Activated naive CD4-positive, alpha-beta T cell treated with Interleukin-2 at 50 U/mL for 16 hours (primary cell): ENCODE data around the gene ANTXR1.

Source experiments
- DNase-seq: peaks from one replicate; pipeline ENCODE4 v3.0.0-alpha.2; 2020

ANTXR1 gene

GRCh38 chr2:69192176-69192945 is 179.4 kb downstream of the ANTXR1 start:
- no peak for DNase-seq

DNA sequence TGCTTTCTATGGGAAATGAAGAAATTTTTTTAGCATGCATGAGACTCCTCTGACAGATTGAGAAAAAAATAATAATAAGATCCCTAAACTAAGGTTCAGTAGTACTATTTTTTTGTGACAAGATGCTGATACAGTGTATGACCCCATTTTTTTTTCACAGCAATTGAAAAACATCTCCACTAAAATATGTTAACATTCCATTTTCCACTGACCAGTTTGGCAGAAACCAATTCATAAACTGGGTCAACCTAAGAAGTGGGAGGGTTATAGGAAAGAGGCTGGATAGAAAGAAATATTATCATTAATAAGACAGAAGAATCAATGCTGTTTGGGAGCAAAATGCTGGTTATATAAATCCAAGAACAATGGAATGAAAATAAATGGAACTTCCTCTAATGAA is 182.7 kb downstream of the ANTXR1 start:
- no peak for DNase-seq

DNA sequence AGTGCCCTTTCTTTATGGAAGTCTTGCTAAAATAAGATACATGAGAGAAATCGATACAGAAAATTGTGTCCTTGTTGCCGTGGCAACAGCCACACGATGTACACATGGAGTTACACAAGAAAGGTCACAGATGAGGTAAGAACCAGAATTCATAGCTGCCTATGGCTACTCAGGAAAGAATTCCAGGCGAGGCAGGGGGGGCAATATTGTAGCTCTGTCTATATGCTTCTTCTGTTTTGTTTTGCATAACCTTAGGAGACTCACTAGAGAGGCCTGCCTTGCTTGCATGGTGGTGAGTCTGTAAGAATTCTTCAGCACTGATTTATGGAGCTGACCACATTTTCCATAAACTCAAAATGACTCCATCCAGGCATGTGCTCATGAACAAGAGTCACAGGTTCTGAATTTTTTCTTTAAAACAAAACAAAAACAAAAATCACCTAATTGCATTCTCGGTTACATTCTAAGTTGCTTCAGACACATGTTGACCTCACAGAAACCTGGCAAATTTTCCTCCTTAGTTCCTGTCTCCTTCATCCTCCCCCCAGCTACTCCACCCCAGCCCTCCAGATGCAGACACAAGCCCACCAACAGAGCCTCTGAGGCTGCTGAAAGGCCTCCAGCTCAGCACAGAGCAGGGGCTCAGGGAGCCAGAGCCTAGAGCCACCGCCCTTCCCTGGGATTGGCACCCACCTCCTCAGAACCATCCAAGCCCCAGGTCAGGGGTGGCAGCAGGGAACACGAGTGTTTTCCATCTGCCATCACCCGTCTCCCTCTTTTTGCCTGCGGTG is 183.5 kb downstream of the ANTXR1 start:
- DNase-seq: no peak

DNA sequence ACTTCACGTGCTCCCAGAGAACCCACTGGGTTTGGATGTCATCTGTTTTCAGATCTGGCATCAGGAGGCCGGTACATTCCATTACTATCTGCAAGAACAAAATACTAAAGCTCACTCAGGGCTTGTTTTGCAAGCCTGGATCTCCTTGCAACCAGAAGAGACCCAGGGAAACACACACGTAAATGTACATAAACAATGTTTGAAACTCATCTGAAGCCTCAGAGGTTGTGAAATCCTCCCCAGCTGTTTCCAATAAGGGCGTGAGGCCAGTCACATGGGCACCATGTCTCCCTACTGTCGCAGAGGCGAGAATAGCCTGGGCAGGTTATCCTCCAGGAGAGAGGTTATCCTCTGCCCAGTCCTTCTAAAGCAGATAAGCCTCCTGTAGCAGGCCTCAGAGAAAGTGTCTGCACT is 187.1 kb downstream of the ANTXR1 start:
- DNase-seq: no peak

DNA sequence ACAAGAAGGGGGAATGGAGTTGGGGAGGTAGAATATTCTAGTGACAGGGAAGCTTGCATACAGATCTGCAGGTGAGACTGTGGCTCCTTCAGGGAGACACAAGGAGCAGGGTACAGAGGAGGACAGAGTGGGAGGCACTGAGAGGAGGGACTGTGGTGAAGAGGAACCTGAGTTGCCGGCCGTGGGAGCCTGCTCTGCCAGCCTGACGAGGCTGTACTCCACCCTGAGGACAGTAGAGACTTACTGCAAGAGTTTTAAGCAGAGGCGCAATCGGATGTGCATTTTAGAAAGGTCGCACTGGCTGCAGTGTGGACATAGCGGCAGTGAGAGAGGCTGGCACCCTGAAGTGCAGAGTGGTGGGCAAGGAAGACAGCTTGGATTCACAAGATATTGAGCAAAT is 188.3 kb downstream of the ANTXR1 start:
- no peak for DNase-seq

DNA sequence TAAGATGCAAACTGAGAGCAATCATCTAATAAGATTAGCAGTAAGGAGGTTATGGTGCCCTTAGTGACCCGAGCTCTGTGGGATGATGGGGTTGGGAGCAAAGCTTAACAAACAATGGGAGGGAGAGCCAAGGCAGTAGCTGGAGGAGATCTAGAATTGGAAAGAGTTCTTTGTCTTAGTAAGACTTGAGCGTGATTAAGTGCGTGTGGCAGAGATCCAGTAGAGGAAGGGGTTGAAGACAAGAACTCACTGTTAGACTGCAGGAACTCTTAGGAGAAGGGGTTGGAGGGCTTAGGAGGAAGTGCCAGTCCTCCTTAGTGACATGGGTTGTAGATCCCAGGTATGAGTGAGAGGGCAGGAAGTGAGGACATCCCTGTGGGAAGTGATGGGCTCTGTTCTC is 189.3 kb downstream of the ANTXR1 start:
- DNase-seq: no peak

- no peak for DNase-seq
These were observed 190.4 kb downstream of the ANTXR1 start for GRCh38 chr2:69203166-69203985.

GRCh38 chr2:69204654-69205053 is 191.7 kb downstream of the ANTXR1 start:
- no peak for DNase-seq

- DNase-seq: no peak
These were observed 192.1 kb downstream of the ANTXR1 start for GRCh38 chr2:69205076-69205475.

- DNase-seq: no peak
These were observed 192.5 kb downstream of the ANTXR1 start for GRCh38 chr2:69205491-69205890.

DNA sequence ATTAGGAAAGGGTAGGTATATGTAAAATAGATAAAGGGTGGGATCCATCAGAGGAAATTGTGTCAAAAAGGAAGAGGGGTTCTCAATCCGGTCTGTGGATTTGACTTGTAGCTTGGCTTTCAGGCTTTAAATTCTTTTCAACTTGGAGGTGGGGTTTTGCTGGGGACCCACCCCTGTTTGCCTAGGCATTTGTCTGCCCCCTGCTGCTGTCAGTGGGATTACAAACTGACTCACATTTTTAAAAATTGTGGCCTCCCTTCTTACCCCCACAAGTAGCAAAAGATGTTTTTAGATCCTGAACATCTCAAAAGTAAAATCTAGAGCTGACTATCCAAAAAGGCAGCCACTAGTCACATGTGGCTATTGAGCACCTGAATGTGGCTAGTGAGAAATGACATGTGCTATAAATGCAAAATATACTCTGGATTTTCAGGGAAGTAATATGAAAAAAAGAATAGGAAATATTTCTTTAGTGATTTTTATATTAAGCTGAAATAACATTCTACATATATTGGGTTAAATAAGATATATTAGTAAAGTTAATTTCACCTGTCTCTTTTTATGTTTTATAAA is 195.1 kb downstream of the ANTXR1 start:
- no peak for DNase-seq

GRCh38 chr2:69209482-69209881 is 196.5 kb downstream of the ANTXR1 start:
- no peak for DNase-seq

GRCh38 chr2:69210385-69210784 is 197.4 kb downstream of the ANTXR1 start:
- no peak for DNase-seq

DNA sequence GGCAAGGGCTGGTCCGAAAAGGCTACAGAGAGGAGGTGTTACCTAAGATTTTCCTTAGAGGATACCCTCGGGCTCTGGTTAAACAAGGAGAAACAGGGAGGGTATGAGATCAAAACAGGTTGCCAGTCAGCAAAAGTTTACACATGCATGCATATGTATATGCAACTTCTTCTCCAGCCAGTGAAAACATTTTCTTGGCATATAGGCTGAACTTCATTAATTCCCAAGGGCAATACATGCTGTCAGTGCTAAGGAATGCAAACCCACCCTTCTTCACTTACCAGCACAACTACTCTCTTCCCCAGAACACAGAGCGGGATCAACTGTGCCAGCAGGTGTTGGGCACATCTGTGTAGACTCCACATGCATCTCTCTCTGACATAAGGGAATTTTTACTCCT is 198.1 kb downstream of the ANTXR1 start:
- no peak for DNase-seq

GRCh38 chr2:69211686-69212085 is 198.7 kb downstream of the ANTXR1 start:
- no peak for DNase-seq

DNA sequence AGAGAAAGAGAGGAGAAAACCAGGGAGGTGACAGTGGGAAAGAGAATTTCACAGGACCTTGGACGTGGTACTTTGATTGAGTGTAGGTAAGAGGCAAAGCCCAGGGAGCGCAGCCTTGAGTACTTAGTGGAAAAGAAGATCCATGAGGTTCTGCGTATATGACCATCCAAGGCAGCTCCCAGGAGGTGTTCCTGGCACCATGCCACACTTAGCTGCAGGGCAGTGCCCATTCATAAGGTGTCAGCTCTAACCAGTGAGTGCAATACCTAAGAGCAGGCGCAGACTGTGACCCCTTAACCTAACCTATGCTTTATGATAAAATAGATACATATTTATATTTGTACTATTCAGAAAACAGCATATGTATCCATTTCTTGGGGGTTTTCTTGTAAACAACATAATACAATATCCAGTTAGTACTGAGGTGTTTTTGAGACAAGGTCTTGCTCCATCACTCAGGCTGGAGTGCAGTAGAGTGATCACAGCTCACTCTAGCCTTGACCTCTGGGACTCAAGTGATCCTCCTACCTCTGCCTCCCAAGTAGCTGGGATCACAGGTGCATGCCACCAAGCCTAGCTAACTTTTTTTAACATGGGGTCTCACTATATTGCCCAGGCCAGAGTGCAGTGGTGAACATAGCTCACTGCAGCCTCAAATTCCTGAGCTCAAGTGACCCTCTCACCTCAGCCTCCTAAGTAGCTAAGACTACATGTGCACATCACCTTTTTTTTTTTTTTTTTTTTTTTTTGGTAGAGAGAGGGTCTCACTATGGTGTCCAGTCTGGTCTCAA is 199.5 kb downstream of the ANTXR1 start:
- no peak for DNase-seq

GRCh38 chr2:69213201-69213600 is 200.2 kb downstream of the ANTXR1 start:
- DNase-seq: no peak

GRCh38 chr2:69213782-69214181 is 200.8 kb downstream of the ANTXR1 start:
- no peak for DNase-seq

GRCh38 chr2:69214898-69215297 is 201.9 kb downstream of the ANTXR1 start:
- DNase-seq: no peak

DNA sequence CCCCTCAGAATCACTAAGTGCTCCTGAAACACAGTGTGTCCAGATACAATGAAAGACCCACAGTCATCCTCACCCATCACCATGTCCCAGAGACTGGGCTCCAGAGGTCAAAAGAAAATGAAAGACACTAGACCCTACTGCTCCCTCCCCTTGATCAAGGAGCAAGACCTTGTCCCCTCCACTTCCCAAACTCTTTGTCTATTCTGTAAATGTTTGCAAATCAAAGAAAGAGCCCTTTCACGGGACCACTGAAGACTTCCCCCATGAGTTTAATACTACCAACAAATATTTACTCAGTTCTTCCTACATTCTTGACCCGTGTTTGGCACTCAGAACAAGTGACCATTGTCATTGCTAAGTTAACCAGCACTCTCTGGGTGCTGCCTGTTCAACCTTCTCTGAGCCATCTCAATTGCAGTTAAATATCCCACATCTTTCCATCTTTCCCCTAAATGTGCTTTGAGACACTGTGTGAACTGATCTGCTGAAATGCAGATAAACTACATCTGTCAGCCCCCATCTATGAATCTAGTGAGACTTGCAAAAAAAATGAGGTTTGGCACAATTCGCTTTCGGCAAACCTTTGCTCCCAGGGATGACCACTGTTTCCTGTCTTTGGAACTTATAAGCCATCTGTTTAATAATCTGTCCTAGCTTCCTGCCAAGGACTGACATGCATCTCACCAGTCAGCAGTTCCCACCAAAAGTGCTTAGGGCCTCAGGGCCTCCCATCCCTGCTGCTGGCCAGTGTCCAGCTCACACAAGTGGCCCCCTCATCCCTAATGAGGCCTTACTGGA is 203.8 kb downstream of the ANTXR1 start:
- no peak for DNase-seq

DNA sequence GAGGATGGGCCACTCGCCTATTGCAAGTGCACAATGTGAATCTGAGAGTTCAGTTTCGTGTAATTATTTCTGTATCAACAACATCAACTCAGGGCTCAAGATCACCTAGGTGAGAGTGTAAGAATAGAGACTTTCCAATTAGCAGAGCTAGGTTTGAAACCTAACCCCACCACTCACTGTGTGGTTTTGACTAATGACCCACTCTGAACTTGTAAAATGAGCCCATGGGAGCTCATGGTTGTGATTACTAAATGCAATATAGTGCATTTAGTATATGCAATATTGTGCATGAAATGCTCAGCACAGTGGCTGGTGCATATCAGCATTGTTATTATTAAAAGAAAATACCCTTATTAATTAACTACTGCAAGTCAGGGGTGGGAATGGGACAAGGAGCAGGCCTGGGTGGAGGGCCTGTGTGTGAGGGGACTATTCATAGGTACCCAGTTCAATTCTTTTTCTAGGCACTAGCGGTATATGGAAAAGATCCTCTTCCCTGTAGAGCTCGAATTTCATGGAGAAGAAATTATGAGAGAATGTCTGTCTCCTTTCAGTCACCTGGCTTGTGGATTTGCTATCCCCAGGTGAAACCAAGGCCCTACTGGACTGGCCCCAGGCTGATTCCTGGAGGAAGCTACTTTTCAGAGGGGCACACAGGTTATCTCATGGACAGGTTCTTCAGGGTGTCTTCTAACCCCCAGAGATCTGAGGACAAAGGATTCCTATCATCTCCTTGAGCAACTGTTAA is 204.5 kb downstream of the ANTXR1 start:
- DNase-seq: no peak
